Midbrain (tissue), 1 donor: ENCODE results near the gene DOCK2.
"Not testable (repeated sequence)": the region's sequence is repeated elsewhere in the genome, so short reads cannot be mapped to it uniquely, and the experiment has no call there.

Source experiments
- DNase-seq: peaks from one replicate; lab custom pipeline; 2025; lab: John Stamatoyannopoulos, UW

DOCK2 gene

DNA sequence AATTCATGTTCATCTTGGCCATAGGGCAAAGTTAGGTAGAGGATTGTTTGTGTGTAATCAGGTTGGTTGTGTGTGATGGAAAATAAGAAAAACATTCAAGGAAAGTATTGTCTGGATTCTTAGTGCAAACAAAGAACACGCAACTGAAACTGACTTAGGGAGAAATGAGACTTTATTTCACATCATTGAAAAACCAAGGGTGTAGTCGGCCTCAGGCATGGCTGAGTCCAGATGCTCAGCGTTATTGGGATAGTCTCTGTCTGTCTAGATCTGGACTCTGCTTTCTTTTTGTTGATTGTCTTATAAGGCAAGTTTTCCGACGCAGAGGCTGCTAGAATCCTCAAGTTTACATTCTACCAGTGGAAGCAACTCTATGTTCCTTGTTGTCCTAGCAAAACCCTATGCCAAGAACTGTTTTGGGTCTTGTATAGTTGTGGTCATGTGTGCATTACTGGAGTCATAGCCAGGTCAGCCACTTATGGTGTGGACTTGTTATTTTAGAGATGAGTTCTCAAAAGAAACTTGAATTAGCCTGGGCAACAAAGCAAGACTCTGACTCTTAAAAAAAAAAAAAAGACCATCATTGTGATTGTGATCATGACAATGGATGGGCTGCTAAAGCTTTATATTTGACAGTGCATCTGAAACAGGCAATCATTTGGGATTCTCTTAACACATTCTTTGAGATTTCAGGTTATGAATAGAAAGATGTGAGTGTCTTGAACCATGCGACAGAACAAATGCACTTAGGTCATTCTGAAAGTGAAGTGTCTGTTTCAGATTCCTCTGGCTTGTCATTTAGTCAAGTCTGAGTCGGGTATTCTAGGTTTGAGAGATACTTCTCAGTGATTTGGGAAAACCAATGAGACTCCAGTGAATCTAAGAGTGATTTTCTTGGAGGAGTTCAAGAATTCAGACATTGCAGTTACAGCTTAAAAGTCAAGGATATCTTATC lies 82.6 kb downstream of the DOCK2 start:
- no peak for DNase-seq

- no peak for DNase-seq
These were observed 84.7 kb downstream of the DOCK2 start for GRCh38 chr5:169721771-169722170.

DNA sequence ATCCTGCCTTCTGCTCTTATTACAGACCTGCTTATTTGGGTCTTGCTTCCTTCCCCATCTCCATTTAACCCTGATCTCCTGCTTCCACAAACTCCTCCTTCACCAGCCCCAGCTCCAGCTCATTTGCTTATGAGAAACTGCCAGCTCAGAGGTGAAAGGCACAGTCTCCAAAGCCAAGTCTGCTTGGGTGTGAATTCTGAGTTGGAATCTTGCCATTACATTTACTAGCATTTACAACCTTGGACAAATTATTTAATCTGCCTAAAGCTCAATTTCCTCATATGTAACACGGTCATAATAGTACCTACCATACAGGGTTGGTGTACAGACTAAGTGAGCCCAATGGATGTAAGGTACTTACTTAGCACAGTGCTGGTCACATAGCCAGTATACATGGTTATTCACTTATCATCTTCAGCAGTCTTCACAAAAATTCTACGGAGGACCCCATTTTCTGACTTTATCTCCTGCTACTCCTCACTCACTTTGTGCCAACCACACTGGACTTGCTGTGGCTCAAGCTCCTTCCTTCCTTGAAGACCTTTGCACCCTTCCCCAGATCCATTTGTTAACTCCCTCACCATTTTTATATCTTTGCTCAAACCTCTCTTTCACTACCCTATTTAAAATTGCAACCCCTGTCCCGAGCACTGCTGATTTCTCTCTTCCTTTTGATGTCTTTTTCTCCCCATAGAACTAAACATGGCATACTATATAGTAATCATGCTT lies 86.2 kb downstream of the DOCK2 start:
- no peak for DNase-seq

DNA sequence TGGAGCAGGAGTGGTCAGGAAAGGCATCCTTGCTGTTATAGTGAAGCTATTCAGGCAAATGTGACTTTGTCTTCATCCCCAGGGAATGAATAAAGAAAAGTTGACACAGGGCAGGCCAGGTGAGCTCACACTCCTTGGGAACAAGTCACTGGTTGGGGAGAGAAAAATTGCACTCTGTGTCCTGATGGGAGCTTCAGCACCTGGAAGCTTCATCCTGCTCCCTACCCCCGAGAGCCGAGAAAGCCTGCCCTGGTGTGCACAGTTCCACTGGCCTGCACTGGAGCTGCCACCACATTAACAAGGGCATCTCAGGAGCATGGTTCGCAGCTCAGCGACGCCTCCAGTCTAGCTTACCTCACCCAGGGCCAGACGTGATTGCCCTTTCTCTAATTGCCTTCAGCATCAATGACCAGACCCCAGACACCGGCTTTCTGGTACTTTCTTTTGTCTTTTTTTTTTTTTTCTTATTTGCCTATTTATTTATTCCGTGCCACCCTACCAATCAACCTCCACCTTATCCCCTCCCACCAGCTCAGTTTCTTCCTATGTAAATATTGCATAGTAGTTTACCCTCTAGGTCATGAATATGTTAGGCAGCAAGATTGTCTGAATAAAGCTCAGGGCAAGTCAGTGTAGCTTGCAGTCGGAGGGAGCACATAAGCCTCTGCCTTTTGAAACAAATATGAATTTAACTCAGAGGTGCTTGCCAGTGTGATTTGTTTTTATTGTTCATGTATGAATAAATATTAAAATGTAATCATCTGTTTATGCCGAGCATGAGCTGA lies 87.4 kb downstream of the DOCK2 start:
- DNase-seq: no peak

- DNase-seq: not testable (repeated sequence)
These were observed 88.6 kb downstream of the DOCK2 start for GRCh38 chr5:169725665-169726064.

DNA sequence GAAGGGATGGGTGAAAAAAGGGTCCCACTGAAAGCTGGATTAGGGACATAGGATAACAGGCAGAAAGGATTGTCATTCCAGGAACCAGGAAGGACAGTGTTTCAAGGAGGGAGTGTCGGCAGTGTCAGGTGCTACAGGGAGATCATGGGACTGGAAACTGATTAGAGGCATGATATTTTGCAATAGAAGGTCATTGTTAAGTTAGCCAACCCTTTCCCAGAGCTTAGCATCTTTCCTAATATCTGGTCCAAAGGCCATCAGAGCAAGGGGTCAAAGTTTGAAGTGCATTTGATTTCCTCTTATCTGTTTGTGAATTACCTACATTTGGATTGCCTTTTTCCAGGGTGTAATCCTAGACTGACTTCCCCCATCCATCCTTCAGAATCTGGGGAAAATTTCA lies 91.3 kb downstream of the DOCK2 start:
- DNase-seq: no peak

GRCh38 chr5:169731221-169731620 lies 94.1 kb downstream of the DOCK2 start:
- DNase-seq: no peak

DNA sequence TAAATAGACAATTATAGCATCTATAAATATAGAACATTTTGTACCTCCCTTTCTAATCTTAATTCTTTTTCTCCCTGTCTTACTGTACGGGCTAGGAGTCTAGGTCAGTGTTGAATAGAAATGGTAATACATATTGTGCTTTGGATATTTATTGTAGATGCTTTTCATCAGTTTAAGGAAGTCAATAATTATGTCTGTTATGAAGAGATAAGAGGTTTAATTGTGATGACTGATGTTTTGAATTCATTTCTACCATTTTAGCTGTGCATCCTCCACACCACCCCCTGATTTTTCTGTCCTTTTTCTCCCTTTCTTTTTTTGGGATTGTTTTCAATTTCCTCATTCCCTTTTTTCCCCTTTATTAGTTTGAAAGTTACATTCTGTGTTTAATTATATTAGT lies 95.8 kb downstream of the DOCK2 start:
- no peak for DNase-seq

DNA sequence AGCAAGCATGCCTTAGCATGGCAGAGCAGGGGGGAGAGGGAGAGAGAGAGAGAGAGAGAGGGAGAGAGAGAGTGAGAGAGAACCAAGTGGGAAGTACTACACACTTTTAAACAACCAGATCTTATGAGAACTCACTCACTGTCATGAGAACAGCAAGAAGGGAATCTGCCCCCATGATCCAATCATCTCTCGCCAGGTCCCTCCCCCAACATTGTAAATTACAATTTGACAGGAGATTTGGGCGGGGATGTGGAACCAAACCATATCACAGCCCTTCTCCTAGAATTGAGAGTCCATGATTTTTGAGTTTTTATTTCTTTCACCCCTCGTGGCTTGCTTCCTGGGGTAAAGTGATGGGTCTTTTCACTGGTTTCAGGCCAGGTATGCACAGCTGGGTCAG lies 98.8 kb downstream of the DOCK2 start:
- DNase-seq: no peak

GRCh38 chr5:169736653-169737052 lies 99.6 kb downstream of the DOCK2 start:
- DNase-seq: no peak

- no peak for DNase-seq
These were observed 103.4 kb downstream of the DOCK2 start for GRCh38 chr5:169740435-169740834.

GRCh38 chr5:169742771-169743296 lies 105.8 kb downstream of the DOCK2 start:
- DNase-seq: no peak

- DNase-seq: no peak
These were observed 107.3 kb downstream of the DOCK2 start for GRCh38 chr5:169744336-169744735.

DNA sequence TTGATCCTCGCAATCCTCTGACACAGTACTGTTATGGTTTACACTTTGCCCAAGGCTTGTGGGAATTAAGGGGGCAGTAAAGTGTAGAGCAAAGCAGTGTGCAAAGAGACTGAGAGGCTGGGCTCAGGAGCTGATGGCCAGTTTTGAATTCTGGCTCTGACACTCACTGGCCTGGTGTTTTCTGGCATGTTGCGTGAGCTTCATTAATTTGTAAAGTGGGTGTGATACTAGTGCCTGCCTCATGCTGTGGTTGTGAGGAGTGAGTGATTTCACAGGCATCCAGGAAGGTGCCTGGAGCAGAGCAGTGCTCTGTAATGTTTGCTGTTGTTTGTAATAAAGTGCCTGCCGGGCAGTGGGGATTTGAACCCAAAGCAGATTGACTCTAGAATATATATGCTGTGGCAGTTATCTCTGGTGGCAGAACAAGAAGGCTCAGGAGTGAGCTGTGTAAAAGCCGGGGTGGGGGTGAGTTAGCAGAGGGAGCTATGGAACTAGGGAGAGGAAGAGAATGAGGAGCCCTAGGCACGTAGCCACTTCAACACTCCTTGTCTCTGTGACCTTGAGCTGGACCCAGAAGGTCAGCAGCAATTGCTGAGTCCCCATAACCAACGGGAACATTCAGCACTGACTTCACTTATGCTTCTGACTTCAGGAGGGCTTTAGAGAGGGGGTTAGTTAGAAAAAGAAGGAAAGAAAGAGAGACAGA lies 108.5 kb downstream of the DOCK2 start:
- no peak for DNase-seq

GRCh38 chr5:169746147-169746694 lies 109.1 kb downstream of the DOCK2 start:
- DNase-seq: no peak

- DNase-seq: no peak
These were observed 111.1 kb downstream of the DOCK2 start for GRCh38 chr5:169748174-169748573.

- no peak for DNase-seq
These were observed 112.2 kb downstream of the DOCK2 start for GRCh38 chr5:169749295-169749694.

DNA sequence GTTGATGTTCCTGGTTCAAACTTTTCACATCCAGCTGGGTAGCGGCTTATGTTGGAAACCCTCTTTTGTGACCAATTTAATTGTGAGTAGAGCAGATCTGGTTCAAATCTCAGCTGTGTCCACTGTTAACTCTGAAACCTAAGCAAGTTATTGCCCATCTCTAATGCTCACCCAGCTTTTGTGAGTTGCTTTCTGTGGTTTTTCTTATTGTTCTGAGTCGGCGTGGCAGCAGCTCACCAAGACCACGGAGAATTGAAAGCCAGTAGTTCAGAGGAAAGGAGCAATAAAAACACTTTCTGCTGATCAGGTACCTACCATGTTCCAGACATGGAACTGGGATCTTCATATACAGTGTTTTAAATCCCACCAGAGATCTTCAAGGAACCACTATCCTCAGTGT lies 114.4 kb downstream of the DOCK2 start:
- DNase-seq: no peak

DNA sequence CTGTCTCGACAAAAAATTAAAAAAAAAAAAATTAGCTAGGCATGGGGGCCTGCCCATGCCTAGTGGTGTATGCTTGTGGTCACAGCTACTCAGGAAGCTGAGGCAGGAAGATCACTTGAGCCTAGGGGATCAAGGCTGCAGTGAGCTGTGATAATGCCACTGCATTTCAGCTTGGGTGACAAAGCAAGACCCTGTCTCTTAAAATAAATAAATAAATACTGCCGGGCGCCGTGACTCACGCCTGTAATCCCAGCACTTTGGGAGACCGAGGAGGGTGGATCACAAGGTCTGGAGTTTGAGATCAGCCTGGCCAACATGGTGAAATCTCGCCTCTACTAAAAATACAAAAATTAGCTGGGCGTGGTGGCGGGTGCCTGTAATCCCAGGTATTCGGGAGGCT lies 115.5 kb downstream of the DOCK2 start:
- not testable (repeated sequence) for DNase-seq

DNA sequence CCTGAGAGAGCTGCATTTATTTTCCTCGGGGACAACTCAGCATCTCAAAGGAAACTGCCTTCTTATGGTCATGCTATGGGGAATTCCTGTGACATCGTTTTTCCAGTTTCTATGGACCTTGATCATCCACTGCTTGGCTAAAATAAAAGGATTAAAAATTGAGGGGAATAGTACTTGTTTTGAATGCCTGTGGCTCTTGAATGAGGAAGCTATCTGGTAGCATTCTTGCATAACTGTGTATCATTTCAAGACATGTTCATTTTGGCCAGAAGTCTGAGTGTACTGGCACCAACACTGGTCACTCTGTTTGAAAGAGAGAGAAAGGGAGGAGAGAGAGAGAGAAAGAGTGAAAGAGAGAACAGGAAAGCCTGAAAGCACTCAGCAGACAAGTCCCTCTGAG lies 116.7 kb downstream of the DOCK2 start:
- no peak for DNase-seq

GRCh38 chr5:169754737-169755136 lies 117.7 kb downstream of the DOCK2 start:
- no peak for DNase-seq
